ENCODE data around the gene ERP29.

DNA sequence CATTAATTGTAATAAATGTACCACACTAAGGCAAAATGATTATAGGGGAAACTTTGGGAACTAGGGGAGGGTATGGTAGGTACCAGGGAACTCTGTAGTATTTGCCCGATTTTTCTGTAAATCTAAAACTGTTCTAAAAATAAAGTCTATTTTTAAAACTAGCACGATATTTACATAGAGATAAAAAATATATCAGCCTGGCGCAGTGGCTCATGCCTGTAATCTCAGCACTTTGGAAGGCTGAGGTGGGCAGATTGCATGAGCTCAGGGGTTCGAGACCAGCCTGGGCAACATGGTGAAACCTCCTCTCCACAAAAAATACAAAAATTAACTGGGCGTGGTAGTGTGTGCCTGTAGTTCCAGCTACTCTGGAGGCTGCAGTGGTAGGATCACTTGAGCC, 32.6 kb upstream of the ERP29 start:
- TF ChIP-seq, protein P1, sequence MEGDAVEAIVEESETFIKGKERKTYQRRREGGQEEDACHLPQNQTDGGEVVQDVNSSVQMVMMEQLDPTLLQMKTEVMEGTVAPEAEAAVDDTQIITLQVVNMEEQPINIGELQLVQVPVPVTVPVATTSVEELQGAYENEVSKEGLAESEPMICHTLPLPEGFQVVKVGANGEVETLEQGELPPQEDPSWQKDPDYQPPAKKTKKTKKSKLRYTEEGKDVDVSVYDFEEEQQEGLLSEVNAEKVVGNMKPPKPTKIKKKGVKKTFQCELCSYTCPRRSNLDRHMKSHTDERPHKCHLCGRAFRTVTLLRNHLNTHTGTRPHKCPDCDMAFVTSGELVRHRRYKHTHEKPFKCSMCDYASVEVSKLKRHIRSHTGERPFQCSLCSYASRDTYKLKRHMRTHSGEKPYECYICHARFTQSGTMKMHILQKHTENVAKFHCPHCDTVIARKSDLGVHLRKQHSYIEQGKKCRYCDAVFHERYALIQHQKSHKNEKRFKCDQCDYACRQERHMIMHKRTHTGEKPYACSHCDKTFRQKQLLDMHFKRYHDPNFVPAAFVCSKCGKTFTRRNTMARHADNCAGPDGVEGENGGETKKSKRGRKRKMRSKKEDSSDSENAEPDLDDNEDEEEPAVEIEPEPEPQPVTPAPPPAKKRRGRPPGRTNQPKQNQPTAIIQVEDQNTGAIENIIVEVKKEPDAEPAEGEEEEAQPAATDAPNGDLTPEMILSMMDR (IDR thresholded peaks at IDR 0.05): no peak
- no peak for TF ChIP-seq POLR2A (IDR thresholded peaks at IDR 0.05)

All from tibial nerve (tissue), 3 donors.